ENCODE results near the gene SH3RF3.

The SH3RF3 gene

DNA sequence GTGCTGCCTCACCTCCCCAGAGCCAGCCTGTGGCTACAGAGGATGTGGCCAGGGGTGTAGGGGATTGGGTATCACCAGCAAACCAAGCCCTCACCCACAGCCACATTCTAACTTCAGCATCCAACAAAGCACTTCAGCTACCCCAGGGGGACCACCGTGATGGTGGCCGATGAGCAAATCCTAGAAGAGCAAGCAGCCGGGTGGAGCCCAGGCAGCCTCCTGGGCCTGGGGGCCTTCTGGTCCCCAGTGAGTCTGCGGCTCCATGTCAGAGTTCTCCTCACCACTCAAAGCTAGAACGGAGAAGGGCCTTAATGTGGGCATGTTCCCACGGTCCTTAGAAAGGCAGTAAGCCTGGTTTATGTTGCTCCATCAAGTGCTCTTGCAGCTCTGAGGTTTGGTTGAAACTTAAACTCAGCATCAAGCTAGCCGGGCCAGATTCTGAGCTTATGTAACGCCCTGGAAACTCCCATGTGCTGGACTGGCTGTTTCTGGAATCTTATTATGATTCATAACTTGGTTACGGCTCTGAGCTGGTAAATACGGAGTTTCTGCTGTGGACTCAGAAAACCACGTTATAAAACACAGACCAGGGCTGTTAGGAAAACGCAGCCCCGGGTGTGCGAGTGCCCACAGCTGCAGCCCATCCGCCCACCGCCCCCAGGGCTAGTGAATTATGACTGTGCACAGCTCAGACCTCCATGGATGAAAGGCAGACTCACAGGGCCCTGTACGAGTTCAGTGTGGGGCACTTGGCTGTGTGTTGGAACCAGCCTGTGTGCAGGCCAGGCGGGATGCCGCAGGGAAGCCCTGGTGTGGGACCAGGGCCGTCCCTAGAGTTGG is 385.0 kb downstream of the SH3RF3 start:
- no peak for DNase-seq

DNA sequence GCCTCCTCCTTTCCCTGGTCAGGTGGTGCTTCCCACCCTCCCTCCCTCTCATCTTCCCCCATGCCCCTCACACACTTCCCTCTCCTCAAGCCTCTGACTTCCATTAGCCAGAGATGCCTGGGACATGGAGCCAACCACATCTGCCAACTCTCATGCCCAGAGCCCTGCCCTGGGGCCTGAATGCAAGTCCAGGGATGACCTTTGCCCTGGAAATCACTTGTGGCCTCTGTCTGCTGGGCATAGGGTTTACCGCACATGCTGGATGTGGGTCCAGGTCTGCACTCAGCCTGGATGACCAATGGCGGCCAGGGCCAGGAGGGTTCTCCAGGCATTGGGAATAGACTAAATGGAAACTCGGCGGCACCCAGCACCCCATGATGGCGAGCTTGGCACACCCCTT is 385.9 kb downstream of the SH3RF3 start:
- no peak for DNase-seq

DNA sequence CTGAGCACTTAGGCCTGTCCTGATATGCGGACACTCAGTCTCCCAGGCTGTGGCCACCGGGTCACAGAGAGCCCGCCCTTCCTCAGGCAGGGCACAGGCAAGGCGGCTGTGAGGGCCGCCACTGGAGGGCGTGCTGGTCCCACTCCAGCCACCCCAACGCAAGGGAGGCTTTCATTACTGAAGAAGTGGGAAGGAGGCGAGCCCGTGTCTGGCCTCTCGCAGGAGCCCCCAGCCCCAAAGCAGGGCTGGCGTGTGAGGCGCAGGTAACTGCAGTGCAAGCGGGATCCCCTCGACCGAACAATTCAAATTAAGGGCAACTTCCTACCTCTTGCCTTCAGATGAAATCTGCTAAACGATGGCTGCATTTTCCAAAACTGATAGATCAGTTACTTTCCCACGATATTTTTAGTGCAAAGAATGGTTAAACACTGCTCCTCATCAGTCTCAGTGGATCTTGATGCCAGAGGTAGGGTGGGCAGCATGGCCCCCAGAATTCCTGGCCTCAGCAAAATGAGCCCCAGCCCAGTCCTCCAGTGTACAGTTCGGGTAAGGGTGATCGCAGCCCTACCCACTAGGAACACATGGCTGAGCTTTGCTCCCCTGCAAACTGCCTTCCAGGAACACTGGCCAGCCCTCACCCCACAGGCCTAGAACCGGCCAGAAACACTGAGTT is 387.6 kb downstream of the SH3RF3 start:
- DNase-seq: no peak

DNA sequence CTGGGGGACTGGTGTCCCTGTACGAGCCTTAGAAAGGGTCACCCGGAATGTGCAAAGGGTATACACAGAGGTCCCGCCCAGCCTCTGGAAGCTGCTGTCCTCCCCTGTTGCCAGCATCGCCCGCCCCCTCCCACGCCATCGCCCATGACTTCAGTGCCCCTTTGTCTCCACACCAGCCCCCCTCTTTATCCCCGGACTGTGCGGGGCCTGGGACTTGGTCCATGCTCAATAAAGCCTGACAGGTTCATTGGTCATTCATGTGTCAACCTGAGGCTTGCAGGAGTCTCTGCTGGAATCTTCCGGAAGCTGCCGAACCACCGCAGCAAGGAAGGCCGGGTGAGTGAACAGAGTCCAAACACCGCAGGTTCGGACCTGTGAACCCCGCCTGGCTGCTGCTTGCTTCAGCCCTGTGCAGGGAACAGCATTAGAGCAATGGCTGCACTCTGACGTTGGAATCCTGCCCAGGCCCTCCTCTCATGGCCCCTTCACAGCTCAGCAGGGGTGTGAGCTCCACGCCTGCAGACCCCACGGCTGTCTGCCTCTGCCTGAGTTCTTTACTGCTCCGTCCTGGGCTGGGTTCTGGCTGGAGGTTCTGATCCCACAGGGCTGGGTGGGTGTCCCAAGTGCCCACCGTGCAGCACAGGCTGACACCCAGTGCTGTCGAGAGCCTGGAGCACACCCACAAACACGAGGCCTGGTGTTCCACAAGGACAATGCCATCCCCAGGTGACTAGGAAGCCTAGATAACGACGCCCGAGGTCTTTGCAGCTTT is 388.3 kb downstream of the SH3RF3 start:
- no peak for DNase-seq

DNA sequence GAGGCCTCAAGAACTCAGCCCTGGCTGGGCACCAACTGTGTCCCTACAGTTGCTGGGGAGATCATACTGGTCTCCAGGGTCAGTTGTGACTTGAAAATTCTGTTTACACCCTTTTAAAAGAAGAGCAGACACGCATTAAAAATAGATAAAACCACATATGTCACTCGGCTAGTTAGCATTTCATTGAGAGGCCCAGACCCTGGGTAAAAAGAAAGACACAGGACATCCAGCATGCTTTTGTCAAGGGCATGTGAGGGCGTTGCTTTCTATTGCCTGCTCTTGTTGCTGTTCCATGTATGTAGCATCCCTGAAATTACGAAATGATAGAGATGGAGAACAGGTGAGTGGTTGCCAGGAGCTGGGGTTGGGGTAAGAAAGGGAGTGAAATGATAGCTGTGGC is 390.5 kb downstream of the SH3RF3 start:
- no peak for DNase-seq

DNA sequence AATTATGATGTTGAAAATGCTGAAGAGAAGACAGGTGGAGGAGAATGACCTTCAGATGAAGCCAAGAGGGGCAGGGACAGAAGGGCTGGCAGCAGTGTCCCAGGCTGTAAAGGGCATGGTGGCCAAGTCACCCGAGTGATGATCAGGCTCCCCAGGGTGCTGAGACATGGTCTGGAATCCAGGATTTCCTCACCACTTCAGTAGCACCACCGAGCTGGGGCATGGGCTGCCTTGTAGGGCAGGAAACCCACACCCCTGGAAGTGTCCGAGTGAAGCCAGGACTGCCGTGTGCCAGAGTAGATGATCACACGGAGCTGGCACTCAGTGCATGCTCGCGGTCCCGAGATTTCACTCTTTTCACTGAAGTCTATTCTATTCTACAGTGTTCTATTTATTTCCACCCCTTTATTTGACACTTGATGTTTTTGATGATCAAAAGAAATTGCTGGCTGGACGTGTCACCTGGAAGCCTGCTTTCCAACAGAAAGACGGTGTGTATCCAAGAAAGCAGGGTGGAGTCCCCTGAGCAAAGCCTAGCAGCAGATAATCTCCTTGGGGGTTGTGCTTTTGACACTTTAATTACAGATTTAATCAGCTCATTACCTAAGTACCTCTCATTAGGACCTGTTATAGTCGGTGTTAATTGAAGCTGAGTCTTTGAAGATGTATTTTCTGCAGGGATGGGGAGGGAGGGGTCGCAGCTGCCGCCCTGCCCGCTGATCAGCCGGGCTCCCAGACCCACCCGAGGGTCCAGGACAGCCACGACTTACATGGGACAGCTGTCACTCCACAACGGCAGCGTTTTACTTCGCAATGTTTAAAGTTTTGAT is 392.4 kb downstream of the SH3RF3 start:
- no peak for DNase-seq

DNA sequence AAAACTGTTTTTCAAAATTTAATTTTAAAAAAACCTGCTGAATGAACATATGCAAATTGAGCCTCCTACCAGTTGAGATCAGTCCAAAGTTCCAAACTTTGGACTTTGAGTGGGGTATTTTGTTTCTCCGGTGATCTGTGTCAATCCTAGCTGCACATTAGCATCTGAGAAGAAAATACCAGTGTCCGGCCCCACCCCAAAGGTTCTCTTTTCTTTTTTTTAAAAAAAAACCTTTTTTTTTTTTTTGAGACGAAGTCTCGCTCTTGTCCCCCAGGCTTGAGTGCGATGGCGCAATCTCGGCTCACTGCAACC is 393.0 kb downstream of the SH3RF3 start:
- DNase-seq: no peak

DNA sequence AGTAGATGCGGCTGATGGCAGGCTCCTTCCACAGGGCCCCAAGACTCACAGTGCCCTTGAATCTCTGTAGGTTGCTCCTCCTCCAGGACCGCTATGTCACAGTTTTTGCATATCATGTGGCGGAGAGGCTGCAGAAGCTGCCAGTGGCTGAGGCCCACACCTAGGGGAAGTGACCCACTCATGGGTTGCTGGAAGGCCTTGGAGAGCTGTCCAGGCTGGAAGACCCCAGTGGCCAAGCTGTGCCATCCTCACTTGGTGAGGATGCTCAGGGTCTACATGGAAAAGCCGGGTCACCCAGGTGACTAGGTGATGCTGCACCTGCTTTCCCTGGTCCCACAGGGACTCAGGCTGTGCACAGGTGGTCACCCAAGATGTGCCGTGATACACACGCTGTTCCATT is 394.1 kb downstream of the SH3RF3 start:
- DNase-seq: no peak

DNA sequence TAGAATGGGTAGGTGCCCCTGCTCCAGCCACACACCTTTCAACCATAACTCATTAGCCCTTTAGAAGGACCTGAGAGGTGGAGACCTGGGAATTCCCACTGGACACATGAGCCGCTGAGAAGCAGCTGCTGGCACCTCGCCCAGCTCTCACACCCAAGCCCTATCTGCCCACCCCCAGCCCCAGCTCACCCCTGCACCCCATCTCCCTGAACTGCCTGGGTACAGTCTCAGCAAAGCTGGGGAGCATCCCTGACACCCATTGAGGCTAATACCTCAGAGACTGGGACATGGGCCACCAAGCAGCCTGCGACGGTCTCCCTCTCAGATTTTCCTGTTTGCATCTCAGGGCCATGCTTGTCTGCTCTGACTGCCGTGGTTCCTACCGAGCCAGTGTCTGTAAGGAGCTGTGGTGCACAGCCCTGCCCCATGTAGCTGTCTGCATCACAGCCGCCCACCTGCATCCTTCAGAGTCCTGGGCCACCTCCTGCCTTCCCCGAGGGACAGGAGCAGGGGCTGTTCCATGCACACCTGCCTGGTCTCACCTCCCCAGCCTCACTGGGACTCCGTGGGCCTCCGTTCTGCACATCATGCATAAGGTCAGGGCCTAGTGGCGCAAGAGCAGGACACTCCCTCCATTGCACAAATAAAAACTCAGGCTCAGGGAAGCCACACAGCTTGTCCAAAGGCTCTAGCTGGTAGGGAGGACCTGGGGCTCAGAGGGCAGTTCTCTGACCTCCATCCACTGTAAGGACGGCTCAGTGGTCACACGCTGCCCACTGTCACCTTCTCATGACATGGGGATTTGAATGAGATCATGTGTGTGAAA is 394.7 kb downstream of the SH3RF3 start:
- DNase-seq: no peak

DNA sequence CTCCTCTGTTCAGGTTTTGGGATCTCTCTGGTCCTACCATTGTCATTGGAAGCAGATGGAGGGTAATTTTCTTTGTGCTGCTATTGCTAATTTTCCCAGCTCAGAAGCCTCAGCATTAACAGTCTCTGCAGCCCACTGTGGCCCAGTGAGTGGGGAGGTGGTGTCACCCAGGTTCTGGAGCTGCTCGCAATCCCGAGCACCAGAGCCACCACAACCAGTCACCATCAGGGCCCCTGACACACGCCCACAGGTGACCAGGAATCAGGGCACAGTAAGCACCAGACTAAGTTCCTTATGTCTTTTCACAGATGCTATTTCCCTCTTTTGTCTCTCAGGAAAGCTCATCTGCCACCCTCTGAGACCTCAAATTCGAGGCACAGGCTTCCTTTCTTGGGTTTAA is 396.8 kb downstream of the SH3RF3 start:
- DNase-seq: no peak

DNA sequence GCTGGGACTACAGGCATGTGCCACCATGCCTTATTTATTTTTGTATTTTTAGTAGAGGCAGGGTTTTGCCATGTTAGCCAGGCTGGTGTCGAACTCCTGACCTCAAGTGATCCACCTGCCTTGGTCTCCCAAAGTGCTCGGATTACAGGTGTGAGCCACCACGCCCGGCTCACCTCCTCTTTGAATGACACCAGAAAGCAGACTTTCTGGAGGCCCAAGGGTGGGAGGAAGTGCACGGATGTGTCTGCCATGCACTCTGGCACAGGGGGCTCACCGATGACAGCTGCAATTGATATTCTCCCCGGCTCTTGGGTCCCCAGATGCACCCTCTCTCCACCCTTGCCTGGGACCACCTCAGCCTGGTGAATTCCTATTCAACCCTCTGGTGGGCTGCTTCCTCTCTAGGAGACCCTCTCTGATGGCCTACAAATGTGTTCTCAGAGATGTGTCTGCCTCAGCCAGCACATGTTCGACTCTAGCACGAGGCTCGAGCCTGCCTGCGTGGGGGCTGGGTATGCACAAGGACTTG is 397.5 kb downstream of the SH3RF3 start:
- no peak for DNase-seq

DNA sequence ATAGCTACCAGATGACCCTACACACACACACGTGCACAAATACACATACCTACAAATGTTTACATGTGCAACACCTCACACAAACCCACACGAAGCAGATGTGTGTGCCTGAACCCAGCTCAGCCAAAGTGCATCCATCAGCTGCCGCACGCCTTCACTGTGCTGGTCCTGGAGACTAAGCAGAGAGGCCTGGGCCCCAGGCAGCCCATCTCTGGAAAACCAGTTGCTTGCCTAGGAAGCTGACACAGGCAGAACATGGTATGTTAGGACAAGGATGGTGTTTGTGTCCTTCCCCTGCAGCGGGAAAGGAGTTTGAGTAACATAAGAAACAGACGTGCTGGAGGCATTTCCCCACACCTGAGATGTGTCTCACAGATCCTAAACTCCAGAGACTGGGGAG is 398.1 kb downstream of the SH3RF3 start:
- no peak for DNase-seq

DNA sequence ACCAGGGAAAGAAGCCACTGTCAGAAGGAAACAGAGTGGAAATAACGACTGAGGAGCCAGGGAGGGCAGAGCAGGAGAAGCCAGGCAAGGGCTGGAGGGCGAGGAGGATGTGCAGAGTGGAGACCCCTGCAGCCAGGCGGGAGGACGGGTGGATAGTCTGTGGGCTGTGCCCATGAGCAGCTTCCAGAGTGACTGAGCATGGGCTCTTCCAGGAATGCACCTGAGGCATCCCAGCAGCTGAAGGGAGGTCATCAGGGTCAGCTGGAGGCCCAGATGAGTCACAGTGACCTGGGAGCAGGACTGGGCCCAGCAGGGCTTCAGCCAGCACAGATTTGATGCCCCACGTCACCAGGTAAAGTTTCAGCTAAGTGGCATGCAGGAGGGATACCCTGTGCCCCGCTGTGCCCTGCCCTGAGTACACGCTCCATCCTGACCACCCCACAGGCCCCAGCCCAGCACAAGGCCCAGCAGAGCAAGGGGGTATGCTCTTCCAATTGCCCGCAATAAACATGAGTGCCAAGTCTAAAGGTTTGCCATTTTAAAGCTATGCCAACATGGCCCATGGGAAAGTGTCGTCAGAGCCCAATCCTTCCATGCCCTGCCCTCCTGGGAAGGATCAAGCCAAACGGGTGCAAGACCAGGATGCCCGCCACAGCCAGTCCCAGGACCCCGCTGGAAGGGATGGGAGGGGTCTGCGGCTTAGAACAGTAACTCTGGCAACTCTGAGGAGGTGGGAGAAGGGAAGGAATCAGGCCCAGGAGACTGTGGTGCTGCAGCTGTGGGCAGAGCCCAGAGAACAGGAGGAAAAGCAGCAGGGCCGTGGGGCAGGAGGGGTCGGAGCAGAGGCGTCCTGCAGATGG is 399.1 kb downstream of the SH3RF3 start:
- no peak for DNase-seq

DNA sequence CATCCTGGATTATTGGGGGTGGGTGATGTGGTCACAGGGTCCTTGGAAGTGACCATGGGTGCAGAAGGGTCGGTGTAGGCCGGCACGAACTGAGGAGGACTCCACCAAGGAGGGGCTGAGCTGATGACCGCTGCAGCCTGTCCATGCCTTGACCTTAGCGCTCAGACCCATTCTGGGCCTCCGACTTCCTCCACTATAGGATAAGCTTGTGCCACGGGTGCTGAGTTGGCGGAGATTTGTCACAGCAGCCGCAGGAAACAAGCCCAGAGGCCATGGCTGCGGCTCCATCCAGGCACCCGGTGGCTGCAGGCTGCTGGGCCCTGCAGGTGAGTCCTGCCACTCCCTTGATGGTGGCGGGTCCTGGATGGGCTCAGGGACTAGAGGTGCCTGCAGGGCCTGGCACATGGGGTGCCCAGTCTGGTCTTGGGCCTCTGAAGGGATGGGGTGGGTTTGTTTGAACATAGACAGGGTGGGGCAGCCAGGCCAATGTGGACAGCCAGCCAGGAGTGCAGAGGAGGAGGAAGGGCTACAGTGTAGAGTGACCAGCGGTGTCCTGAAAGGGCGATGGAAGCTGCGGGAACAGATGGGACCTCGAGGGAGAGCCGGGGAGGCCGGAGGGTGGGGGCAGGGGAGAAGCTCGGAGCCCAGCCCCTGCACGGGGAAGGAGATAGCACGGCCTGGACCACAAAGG is 400.0 kb downstream of the SH3RF3 start:
- no peak for DNase-seq

DNA sequence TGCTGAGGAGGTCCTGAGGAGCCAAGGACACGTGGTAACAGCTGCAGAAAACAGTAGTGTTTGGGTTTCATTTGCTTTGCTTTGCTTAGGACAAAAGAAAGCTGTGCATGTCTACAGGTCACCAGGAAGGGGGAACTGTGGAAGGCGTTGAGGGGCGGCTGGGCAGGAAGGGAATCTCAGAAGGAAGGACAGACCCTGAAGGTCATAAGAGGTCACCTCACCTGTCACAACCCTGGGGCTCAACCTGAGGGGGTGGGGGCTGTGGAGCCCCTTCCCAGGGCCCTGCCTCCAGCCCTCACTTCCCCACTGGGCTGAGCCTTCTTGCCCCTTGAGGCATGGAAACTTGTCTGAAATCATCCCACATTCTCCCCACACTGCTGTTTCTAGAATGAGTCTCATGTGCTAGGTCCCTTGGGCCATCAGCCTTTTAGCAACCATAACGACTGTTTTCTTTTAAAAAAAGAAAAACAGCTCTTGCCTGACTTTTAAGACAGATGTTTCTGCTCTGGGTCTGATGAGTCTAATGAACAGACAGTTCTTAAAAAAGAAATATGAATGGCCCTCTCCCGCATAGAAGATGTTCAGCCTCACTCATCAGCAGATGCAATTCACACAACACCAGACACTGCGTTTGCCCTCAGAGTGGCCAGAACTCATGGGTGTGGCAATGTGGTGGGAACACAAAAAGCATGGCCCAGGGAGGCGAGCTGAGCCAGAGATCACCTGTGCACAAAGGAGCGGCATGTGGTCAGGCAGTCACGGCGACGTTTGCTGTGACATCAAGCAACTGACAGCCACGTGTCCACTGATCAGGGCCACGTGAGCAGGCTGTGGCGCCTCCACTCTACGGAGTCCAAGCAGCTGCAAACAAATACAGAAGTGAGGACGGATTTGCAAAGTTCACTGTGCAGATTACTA is 400.8 kb downstream of the SH3RF3 start:
- DNase-seq: no peak

DNA sequence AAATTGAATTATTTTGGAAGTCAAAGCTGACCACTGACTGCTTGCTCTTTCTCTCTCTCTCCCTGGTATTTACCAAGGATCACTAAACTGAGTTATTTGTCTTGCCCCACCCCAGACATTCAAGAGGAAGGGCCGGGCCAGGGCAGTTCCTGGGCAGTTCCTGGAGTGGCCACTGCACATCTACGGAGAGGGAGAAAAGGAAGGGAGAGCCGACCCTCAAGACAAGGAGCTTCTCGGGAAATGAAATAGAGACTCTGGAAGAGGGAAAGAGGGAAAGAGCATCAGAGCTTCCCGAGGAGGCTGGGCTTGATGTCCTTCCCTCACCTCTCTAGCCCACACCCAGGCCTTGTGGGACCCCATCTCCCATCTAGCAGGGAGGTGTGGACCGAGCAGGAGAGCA is 401.7 kb downstream of the SH3RF3 start:
- no peak for DNase-seq

DNA sequence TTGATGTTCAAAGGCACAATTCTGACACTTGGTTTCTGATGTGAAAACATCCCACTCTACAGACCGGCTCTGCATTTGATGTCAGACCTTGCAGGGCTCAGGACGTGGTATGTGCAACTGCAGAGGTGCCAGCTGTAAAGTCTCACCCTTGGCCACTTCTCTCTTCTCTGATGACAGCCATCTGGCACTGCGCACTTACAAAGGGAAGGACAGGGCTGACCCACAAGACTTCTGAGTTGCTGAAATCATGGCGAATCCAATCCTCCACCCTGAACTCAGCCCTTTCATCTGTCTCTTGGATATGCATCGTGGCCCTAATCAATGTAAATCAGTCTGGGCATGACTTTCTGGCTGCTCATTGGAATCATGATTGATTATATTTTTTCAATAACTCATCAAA is 402.2 kb downstream of the SH3RF3 start:
- no peak for DNase-seq
